H9 (cell line): Measurements from ENCODE around the gene LDB2. TPM values are rescaled to one million over a fixed set of nuclear protein-coding genes. Genes with fewer than 3 reads are reported as not detected.

Experiments used
- DNase-seq: peaks from one replicate; pipeline ENCODE4 v3.0.0-alpha.2; 2017
- H2AFZ ChIP-seq: one replicate; pipeline ENCODE4 v1.6.1; 2013; ENCODE audit warnings: mild to moderate bottlenecking, low read length, control low read depth, moderate library complexity
- H2AK5ac ChIP-seq: 2 replicates; pipeline ENCODE4 v1.6.1; 2013; ENCODE audit warnings: low read length, control low read depth, mixed read lengths; ENCODE audit not compliant: insufficient read length
- H2BK120ac ChIP-seq: one replicate; pipeline ENCODE4 v1.6.1; 2013; ENCODE audit warnings: low read depth, mild to moderate bottlenecking, low read length, control low read depth, inconsistent platforms; ENCODE audit not compliant: poor library complexity, severe bottlenecking
- H2BK12ac ChIP-seq: 2 replicates; pipeline ENCODE4 v1.6.1; 2013; ENCODE audit warnings: low read length, control low read depth, mixed read lengths, low read depth; ENCODE audit not compliant: insufficient read length
- H2BK15ac ChIP-seq: 2 replicates; pipeline ENCODE4 v1.6.1; 2013; ENCODE audit warnings: low read depth, low read length, control low read depth
- H2BK20ac ChIP-seq: one replicate; pipeline ENCODE4 v1.6.1; 2013; ENCODE audit warnings: low read depth, mild to moderate bottlenecking, low read length, control low read depth, inconsistent platforms; ENCODE audit not compliant: poor library complexity, severe bottlenecking
- H2BK5ac ChIP-seq: 2 replicates; pipeline ENCODE4 v1.6.1; 2013; ENCODE audit warnings: low read length, control low read depth, mixed read lengths; ENCODE audit not compliant: insufficient read length
- H3K14ac ChIP-seq: 2 replicates; pipeline ENCODE4 v1.6.1; 2013; ENCODE audit warnings: low read length, control low read depth; ENCODE audit not compliant: insufficient read depth
- H3K18ac ChIP-seq: 2 replicates; pipeline ENCODE4 v1.6.1; 2013; ENCODE audit warnings: low read depth, mild to moderate bottlenecking, mixed read lengths, low read length, control low read depth; ENCODE audit not compliant: insufficient read length
- H3K23ac ChIP-seq: 2 replicates; pipeline ENCODE4 v1.6.1; 2013; ENCODE audit warnings: low read length, control low read depth, mixed read lengths, low read depth; ENCODE audit not compliant: insufficient read length
- H3K23me2 ChIP-seq: 2 replicates; pipeline ENCODE4 v1.6.1; 2013; ENCODE audit warnings: low read depth, mild to moderate bottlenecking, mixed read lengths, low read length, control low read depth; ENCODE audit not compliant: insufficient read length, poor library complexity, severe bottlenecking
- H3K27ac ChIP-seq: 2 replicates; pipeline ENCODE4 v1.5.1; 2013; ENCODE audit warnings: low read length, control low read depth, mixed read lengths, low read depth; ENCODE audit not compliant: insufficient read length
- H3K27me3 ChIP-seq: 2 replicates; pipeline ENCODE4 v1.6.1; 2013; ENCODE audit warnings: low read length, control low read depth, inconsistent platforms; ENCODE audit not compliant: insufficient read depth
- H3K4ac ChIP-seq: 2 replicates; pipeline ENCODE4 v1.6.1; 2013; ENCODE audit warnings: low read depth, mild to moderate bottlenecking, control low read depth, inconsistent platforms, low read length, moderate library complexity
- H3K4me1 ChIP-seq: 2 replicates; pipeline ENCODE4 v1.6.1; 2013; ENCODE audit warnings: low read length, control low read depth, inconsistent platforms; ENCODE audit not compliant: insufficient read depth
- H3K4me2 ChIP-seq: 2 replicates; pipeline ENCODE4 v1.6.1; 2013; ENCODE audit warnings: low read length, control low read depth, mixed read lengths; ENCODE audit not compliant: insufficient read length, insufficient read depth
- H3K56ac ChIP-seq: 2 replicates; pipeline ENCODE4 v1.6.1; 2013; ENCODE audit warnings: low read depth, mild to moderate bottlenecking, mixed read lengths, low read length, control low read depth; ENCODE audit not compliant: insufficient read length
- H3K79me1 ChIP-seq: 2 replicates; pipeline ENCODE4 v1.6.1; 2013; ENCODE audit warnings: low read depth, mild to moderate bottlenecking, moderate library complexity, low read length, control low read depth, inconsistent platforms; ENCODE audit not compliant: insufficient read depth, poor library complexity, severe bottlenecking
- H3K79me2 ChIP-seq: 2 replicates; pipeline ENCODE4 v1.6.1; 2013; ENCODE audit warnings: low read length, control low read depth, inconsistent platforms; ENCODE audit not compliant: insufficient read depth
- H3K9ac ChIP-seq: 2 replicates; pipeline ENCODE4 v1.6.1; 2013; ENCODE audit warnings: low read length, control low read depth, mixed read lengths; ENCODE audit not compliant: insufficient read length; ENCODE audit errors: extremely low read depth
- H3K9me3 ChIP-seq: one replicate; pipeline ENCODE4 v1.6.1; 2013; ENCODE audit warnings: low read depth, low read length, inconsistent platforms; ENCODE audit not compliant: control insufficient read depth
- H3T11ph ChIP-seq: one replicate; pipeline ENCODE4 v1.6.1; 2013; ENCODE audit warnings: mild to moderate bottlenecking, low read length, control low read depth, inconsistent platforms
- H4K20me1 ChIP-seq: one replicate; pipeline ENCODE4 v1.6.1; 2013; ENCODE audit not compliant: control insufficient read depth, insufficient read length, insufficient read depth
- H4K5ac ChIP-seq: 2 replicates; pipeline ENCODE4 v1.6.1; 2013; ENCODE audit warnings: low read depth, mild to moderate bottlenecking, mixed read lengths, low read length, control low read depth; ENCODE audit not compliant: insufficient read length
- H4K8ac ChIP-seq: replicated peaks from 2 replicates; pipeline ENCODE4 v1.6.1; 2013; ENCODE audit warnings: low read length, control low read depth, mixed read lengths, low read depth; ENCODE audit not compliant: insufficient read length
- H4K91ac ChIP-seq: 2 replicates; pipeline ENCODE4 v1.6.1; 2013; ENCODE audit warnings: low read depth, mild to moderate bottlenecking, moderate library complexity, mixed read lengths, low read length, control low read depth; ENCODE audit not compliant: insufficient read length
- H3K27ac Mint-ChIP-seq, 3 experiments: 2 replicates in 2 of 3; 3 replicates in 1 of 3; pipeline ENCODE4 v1.8.0; 2020 to 2021; ENCODE audit warnings: mixed read lengths in 3 of 3, mild to moderate bottlenecking in 1 of 3, moderate library complexity in 1 of 3
- H3K27me3 Mint-ChIP-seq: 2 replicates; pipeline ENCODE4 v1.8.0; 2021; ENCODE audit warnings: low read depth, mild to moderate bottlenecking, moderate library complexity, mixed read lengths
- H3K36me3 Mint-ChIP-seq, 3 experiments: 2 replicates in 2 of 3; 3 replicates in 1 of 3; pipeline ENCODE4 v1.8.0; 2020 to 2021; ENCODE audit warnings: low read depth in 3 of 3, mixed read lengths in 3 of 3; ENCODE audit not compliant: insufficient read depth in 1 of 3
- H3K4me1 Mint-ChIP-seq, 2 experiments: 2 replicates each; pipeline ENCODE4 v1.8.0; 2020; ENCODE audit warnings: mixed read lengths in 2 of 2
- H3K4me3 Mint-ChIP-seq, 2 experiments: 2 replicates in 1 of 2; 3 replicates in 1 of 2; pipeline ENCODE4 v1.8.0; 2020 to 2021; ENCODE audit warnings: mild to moderate bottlenecking in 2 of 2, mixed read lengths in 2 of 2, moderate library complexity in 1 of 2
- H3K9me3 Mint-ChIP-seq, 2 experiments: 2 replicates in 1 of 2; 3 replicates in 1 of 2; pipeline ENCODE4 v1.8.0; 2020; ENCODE audit warnings: mild to moderate bottlenecking in 2 of 2, mixed read lengths in 2 of 2, moderate library complexity in 1 of 2
- WGBS: extraction: QIAGEN DNeasy Blood & Tissue Kit; methylation state at CpG from one replicate; pipeline ENCODE4 v1.1.7; 2013; ENCODE audit warnings: missing lambda C conversion rate, low lambda C conversion rate, mixed read lengths; ENCODE audit not compliant: insufficient read length; ENCODE audit errors: extremely low coverage; 5-methylcytosine and 5-hydroxymethylcytosine counted together
- total RNA-seq: library from RNA; stranded (reverse); gene quantifications from 2 replicates; pipeline ENCODE4 v1.2.1, GENCODE V29; 2021
- TF ChIP-seq, protein P1 (sequence below): fragments of 200-600 bp; sonication (generic); conservative IDR thresholded peaks from 3 replicates; pipeline ENCODE4 v1.8.0; 2021; ENCODE audit warnings: antibody characterized with exemption, mild to moderate bottlenecking

Gene LDB2
- total RNA-seq, 1 experiment from 2014 or later, result 22.5 TPM

DNA sequence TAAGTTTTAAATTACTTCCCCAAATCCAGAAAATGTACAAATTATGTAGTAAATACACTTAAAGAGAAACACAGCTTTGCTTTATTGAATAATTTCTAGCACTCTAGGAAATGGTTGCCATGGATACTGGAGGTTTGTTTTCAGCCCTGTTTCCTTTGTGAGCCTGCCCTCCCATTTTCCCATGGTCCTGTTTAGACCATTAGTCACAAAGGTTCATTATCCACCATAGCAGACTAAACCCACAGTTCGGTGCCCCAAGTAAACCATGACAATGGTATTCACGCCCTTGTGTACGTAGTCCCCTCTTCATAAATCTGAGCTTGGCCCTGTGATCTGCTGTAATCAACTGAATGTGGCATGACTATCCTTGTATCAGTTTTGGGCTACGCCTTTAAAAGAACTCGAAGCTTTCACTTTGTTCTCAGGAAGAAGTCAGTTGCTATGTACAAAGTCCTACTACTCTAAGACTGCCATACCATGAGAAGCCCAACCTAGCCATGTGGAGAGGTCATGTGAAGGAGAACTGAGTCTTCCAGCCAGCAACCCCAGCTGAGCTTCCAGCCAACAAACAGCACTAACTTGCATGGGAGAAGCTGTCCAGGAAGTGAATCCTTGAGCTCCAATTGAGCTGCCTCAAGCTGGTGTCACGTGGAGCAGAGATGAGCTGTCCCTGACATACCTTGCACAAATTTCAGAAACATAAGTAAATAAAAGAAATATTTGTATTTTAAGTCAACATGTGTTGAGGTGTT is 300.4 kb downstream of the LDB2 start:
- no peak overlapping the region for H3T11ph ChIP-seq
- peak overlapping the region; percentile 86 for H2BK12ac ChIP-seq
- no peak overlapping the region for H3K4me2 ChIP-seq
- no peaks in the 10 kb centered on the region for H3K27me3 ChIP-seq
- H4K5ac ChIP-seq, result no peak overlapping the region
- H3K79me1 ChIP-seq, result no peaks in the 10 kb centered on the region
- H3K9me3 Mint-ChIP-seq, result no peaks in the 10 kb centered on the region
- no peak overlapping the region for H2BK120ac ChIP-seq
- H2AK5ac ChIP-seq, result no peak overlapping the region
- H4K91ac ChIP-seq, result no peak overlapping the region
- no peaks in the 10 kb centered on the region for H3K79me2 ChIP-seq
- peaks cover 5% of the 10 kb centered on the region; the same call in 1 of the 2 replicates for H3K4me1 ChIP-seq
- H2BK5ac ChIP-seq, result no peak overlapping the region
- no peaks in the 10 kb centered on the region for H3K27me3 Mint-ChIP-seq
- no peak for DNase-seq
- no peak overlapping the region for H2BK20ac ChIP-seq
- no peaks in the 10 kb centered on the region for H3K36me3 Mint-ChIP-seq
- peak overlapping the region; percentile 95 for H3K18ac ChIP-seq
- no peak overlapping the region for H3K14ac ChIP-seq
- H4K20me1 ChIP-seq, result peaks cover 2% of the 10 kb centered on the region
- H3K23me2 ChIP-seq, result no peaks in the 10 kb centered on the region
- WGBS, result no CpG with 5 or more reads among the region's 6 CpGs
- no peak overlapping the region for H3K9ac ChIP-seq
- H3K9me3 ChIP-seq, result no peaks in the 10 kb centered on the region
- no peak overlapping the region for H3K56ac ChIP-seq
- H3K27ac Mint-ChIP-seq, result peak overlapping the region in 1 of 3 experiments; percentile 37; a peak in 3 of 7 replicates
- no peak overlapping the region for H2BK15ac ChIP-seq
- H3K27ac ChIP-seq, result no peak overlapping the region
- H3K4ac ChIP-seq, result no peak overlapping the region
- no peak overlapping the region for H4K8ac ChIP-seq
- TF ChIP-seq, protein P1, sequence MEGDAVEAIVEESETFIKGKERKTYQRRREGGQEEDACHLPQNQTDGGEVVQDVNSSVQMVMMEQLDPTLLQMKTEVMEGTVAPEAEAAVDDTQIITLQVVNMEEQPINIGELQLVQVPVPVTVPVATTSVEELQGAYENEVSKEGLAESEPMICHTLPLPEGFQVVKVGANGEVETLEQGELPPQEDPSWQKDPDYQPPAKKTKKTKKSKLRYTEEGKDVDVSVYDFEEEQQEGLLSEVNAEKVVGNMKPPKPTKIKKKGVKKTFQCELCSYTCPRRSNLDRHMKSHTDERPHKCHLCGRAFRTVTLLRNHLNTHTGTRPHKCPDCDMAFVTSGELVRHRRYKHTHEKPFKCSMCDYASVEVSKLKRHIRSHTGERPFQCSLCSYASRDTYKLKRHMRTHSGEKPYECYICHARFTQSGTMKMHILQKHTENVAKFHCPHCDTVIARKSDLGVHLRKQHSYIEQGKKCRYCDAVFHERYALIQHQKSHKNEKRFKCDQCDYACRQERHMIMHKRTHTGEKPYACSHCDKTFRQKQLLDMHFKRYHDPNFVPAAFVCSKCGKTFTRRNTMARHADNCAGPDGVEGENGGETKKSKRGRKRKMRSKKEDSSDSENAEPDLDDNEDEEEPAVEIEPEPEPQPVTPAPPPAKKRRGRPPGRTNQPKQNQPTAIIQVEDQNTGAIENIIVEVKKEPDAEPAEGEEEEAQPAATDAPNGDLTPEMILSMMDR, result no peak
- H3K4me1 Mint-ChIP-seq, result peaks cover 14 to 17% of the 10 kb centered on the region in 2 experiments
- no peak overlapping the region for H3K4me3 Mint-ChIP-seq
- no peak overlapping the region for H2AFZ ChIP-seq
- no peak overlapping the region for H3K23ac ChIP-seq
